Hepatocyte (in vitro differentiated cells): ENCODE results near the gene USP6NL.

Experiments used
- CTCF ChIP-seq: fragments of 200-600 bp; sonication (generic); IDR thresholded peaks from 2 replicates; pipeline ENCODE4 v1.5.1; 2016; ENCODE audit warnings: antibody characterized with exemption, mild to moderate bottlenecking; ENCODE audit not compliant: poor library complexity
- EZH2phosphoT487 ChIP-seq: fragments of 200-600 bp; sonication (generic); IDR thresholded peaks from one replicate; pipeline ENCODE4 v1.6.1; 2018; ENCODE audit warnings: antibody characterized with exemption, mild to moderate bottlenecking, low read depth, moderate library complexity; ENCODE audit not compliant: unreplicated experiment, severe bottlenecking

GRCh38 chr10:11424456-11425295 is 186.8 kb downstream of the USP6NL start:
- TF ChIP-seq CTCF: peak; percentile 80
- TF ChIP-seq EZH2phosphoT487: no peak
